ENCODE results near the gene SPATA3.

The SPATA3 gene

DNA sequence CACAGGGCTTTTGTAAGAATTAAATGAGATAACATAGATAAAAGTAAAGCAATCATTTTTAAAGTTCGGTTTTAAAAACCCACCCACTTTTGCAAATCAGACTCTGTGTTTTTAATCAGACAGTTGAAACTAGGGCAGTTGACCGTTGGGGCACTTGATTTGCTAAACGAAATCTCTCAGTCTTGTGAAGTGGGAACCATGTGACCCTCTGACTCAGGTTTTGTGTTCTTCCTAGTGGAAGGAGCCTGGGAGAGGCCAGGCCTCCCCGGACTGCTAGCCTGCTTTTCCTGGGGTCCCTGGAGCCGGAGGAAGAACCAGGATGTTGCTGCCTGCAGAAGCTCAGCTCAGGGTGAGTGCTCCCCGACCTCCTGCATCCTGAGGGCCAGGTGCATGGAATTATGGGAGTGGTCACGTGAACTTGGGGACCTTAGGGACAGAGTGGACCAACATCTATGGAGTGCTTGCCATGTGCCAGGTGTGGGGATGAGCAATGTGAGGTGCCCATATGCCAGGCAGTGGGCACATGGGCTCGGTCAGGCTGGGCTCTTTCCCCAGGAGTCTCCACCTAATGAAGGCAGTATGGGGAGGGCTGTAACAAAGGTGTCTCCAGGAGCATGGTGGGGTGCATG, 45.3 kb downstream of the SPATA3 start:
- Histone ChIP-seq H3K9ac (ENCODE audit: low read length) (no peak overlapping the region), H3K4me2 (ENCODE audit: low read length) (no peak overlapping the region), H3K9me2 (ENCODE audit: low read depth, low read length) (no peaks in the 10 kb centered on the region), H3K27ac (ENCODE audit: low read depth, low read length, poor library complexity, severe bottlenecking) (no peak overlapping the region), H3K36me3 (ENCODE audit: insufficient read depth, low read length) (no peaks in the 10 kb centered on the region), H3K4me1 (ENCODE audit: insufficient read depth, low read length, severe bottlenecking) (no peaks in the 10 kb centered on the region), H3K9me3 (ENCODE audit: low read length) (no peaks in the 10 kb centered on the region), H4K20me1 (ENCODE audit: insufficient read depth, low read length) (no peaks in the 10 kb centered on the region), H3K79me2 (ENCODE audit: insufficient read depth, low read length) (no peaks in the 10 kb centered on the region), H3K4me3 (ENCODE audit: low read depth, low read length, poor library complexity, severe bottlenecking) (no peak overlapping the region), H3K27me3 (ENCODE audit: insufficient read depth, low read length) (0 out of 2 replicates have a peak, but pooled peaks cover 5% of the 10 kb centered on the region), H2AFZ (ENCODE audit: low read length) (no peak overlapping the region), H3F3A (ENCODE audit: insufficient read depth, low read length) (no peaks in the 10 kb centered on the region)
- no peak for TF ChIP-seq EZH2 (IDR thresholded peaks at IDR 0.05; ENCODE audit: borderline replicate concordance, low read length)
- TF ChIP-seq, protein P1, sequence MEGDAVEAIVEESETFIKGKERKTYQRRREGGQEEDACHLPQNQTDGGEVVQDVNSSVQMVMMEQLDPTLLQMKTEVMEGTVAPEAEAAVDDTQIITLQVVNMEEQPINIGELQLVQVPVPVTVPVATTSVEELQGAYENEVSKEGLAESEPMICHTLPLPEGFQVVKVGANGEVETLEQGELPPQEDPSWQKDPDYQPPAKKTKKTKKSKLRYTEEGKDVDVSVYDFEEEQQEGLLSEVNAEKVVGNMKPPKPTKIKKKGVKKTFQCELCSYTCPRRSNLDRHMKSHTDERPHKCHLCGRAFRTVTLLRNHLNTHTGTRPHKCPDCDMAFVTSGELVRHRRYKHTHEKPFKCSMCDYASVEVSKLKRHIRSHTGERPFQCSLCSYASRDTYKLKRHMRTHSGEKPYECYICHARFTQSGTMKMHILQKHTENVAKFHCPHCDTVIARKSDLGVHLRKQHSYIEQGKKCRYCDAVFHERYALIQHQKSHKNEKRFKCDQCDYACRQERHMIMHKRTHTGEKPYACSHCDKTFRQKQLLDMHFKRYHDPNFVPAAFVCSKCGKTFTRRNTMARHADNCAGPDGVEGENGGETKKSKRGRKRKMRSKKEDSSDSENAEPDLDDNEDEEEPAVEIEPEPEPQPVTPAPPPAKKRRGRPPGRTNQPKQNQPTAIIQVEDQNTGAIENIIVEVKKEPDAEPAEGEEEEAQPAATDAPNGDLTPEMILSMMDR (IDR thresholded peaks at IDR 0.05; ENCODE audit: low read length) = no peak

DNA sequence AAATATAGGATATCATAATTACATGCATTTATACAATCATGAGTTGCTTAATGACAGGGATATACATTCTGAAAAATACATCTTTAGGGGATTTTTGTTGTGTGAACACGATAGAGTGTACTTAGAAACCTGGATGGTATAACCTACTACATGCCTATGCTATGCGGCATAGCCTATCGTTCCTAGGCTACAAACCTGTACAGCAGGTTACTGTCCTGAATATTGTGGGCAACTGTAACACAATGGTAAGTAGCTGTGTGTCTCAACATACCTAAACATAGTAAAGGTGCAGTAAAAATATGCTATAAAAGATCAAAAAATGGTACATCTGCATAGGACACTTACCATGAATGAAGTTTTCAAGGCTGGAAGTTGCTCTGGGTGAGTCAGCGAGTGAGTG, 47.9 kb downstream of the SPATA3 start:
- no peaks in the 10 kb centered on the region for H3K9me2 ChIP-seq (ENCODE audit: low read depth, low read length)
- H3K36me3 ChIP-seq (ENCODE audit: insufficient read depth, low read length) = no peaks in the 10 kb centered on the region
- TF ChIP-seq, protein P1 (IDR thresholded peaks at IDR 0.05; ENCODE audit: low read length) = no peak
- no peak for TF ChIP-seq EZH2 (IDR thresholded peaks at IDR 0.05; ENCODE audit: borderline replicate concordance, low read length)
- H3F3A ChIP-seq (ENCODE audit: insufficient read depth, low read length) = no peaks in the 10 kb centered on the region
- no peak overlapping the region for H3K4me2 ChIP-seq (ENCODE audit: low read length)
- no peaks in the 10 kb centered on the region for H4K20me1 ChIP-seq (ENCODE audit: insufficient read depth, low read length)
- no peak overlapping the region for H3K4me3 ChIP-seq (ENCODE audit: low read depth, low read length, poor library complexity, severe bottlenecking)
- no peaks in the 10 kb centered on the region for H3K79me2 ChIP-seq (ENCODE audit: insufficient read depth, low read length)
- no peak overlapping the region for H3K9ac ChIP-seq (ENCODE audit: low read length)
- no peak overlapping the region for H2AFZ ChIP-seq (ENCODE audit: low read length)
- no peaks in the 10 kb centered on the region for H3K9me3 ChIP-seq (ENCODE audit: low read length)
- no peak overlapping the region for H3K27ac ChIP-seq (ENCODE audit: low read depth, low read length, poor library complexity, severe bottlenecking)
- H3K27me3 ChIP-seq (ENCODE audit: insufficient read depth, low read length) = 0 out of 2 replicates have a peak, but pooled peaks cover 9% of the 10 kb centered on the region
- no peaks in the 10 kb centered on the region for H3K4me1 ChIP-seq (ENCODE audit: insufficient read depth, low read length, severe bottlenecking)

GRCh38 chr2:231046916-231047273, 51.0 kb downstream of the SPATA3 start:
- Histone ChIP-seq H3K9ac (ENCODE audit: low read length) (no peak overlapping the region), H3K27ac (ENCODE audit: low read depth, low read length, poor library complexity, severe bottlenecking) (no peak overlapping the region)

More at GRCh38 chr2:231046916-231047273, 51.0 kb downstream of the SPATA3 start:
- H3K36me3 ChIP-seq (ENCODE audit: insufficient read depth, low read length) = no peaks in the 10 kb centered on the region
- H2AFZ ChIP-seq (ENCODE audit: low read length) = no peak overlapping the region
- H3K9me2 ChIP-seq (ENCODE audit: low read depth, low read length) = no peaks in the 10 kb centered on the region
- H3K4me1 ChIP-seq (ENCODE audit: insufficient read depth, low read length, severe bottlenecking) = no peaks in the 10 kb centered on the region
- H3K27me3 ChIP-seq (ENCODE audit: insufficient read depth, low read length) = 0 out of 2 replicates have a peak, but pooled peaks cover 6% of the 10 kb centered on the region
- H3K9me3 ChIP-seq (ENCODE audit: low read length) = no peaks in the 10 kb centered on the region
- H3K79me2 ChIP-seq (ENCODE audit: insufficient read depth, low read length) = no peaks in the 10 kb centered on the region
- H3K4me3 ChIP-seq (ENCODE audit: low read depth, low read length, poor library complexity, severe bottlenecking) = no peak overlapping the region
- H3K4me2 ChIP-seq (ENCODE audit: low read length) = no peak overlapping the region
- H4K20me1 ChIP-seq (ENCODE audit: insufficient read depth, low read length) = no peaks in the 10 kb centered on the region
- no peak for TF ChIP-seq EZH2 (IDR thresholded peaks at IDR 0.05; ENCODE audit: borderline replicate concordance, low read length)
- TF ChIP-seq, protein P1 (IDR thresholded peaks at IDR 0.05; ENCODE audit: low read length) = no peak
- no peaks in the 10 kb centered on the region for H3F3A ChIP-seq (ENCODE audit: insufficient read depth, low read length)

All from OCI-LY1 (cell line).